DND-41 (cell line): ENCODE measurements around the gene THOC1.
"Not testable (repeated sequence)": the region's sequence is repeated elsewhere in the genome, so short reads cannot be mapped to it uniquely, and the experiment has no call there.

Experiments
- ATAC-seq: fragments of 200-7000 bp; cut with Tn5 transposase; 3 replicates; pipeline ENCODE4 v1.9.1; 2021; ENCODE audit warnings: low read depth; ENCODE audit not compliant: insufficient read depth
- DNase-seq: peaks from one replicate; pipeline ENCODE4 v3.0.0-alpha.2; 2020
- H2AFZ ChIP-seq: 2 replicates; pipeline ENCODE4 v1.6.0; 2012; ENCODE audit warnings: low read depth, low read length
- H3K27ac ChIP-seq: 2 replicates; pipeline ENCODE4 v1.5.1; 2012; ENCODE audit warnings: low read length, inconsistent platforms
- H3K27me3 ChIP-seq: fragments of 200-600 bp; sonication (generic); 2 replicates; pipeline ENCODE4 v1.6.0; 2012; ENCODE audit warnings: low read length, mild to moderate bottlenecking, inconsistent platforms; ENCODE audit not compliant: insufficient read depth, poor library complexity
- H3K36me3 ChIP-seq: 2 replicates; pipeline ENCODE4 v1.5.1; 2012; ENCODE audit warnings: low read length, inconsistent platforms; ENCODE audit not compliant: insufficient read depth
- H3K4me1 ChIP-seq: 2 replicates; pipeline ENCODE4 v1.5.1; 2012; ENCODE audit warnings: mild to moderate bottlenecking, low read length; ENCODE audit not compliant: insufficient read depth
- H3K4me2 ChIP-seq: 2 replicates; pipeline ENCODE4 v1.6.0; 2012; ENCODE audit warnings: mild to moderate bottlenecking, moderate library complexity, low read length, inconsistent platforms; ENCODE audit not compliant: insufficient read depth
- H3K4me3 ChIP-seq, 2 experiments: fragments of 200-600 bp in 1 of 2; shearing (Covaris generic) in 1 of 2; 2 replicates each; pipeline ENCODE4 v1.5.1; 2012 to 2016; ENCODE audit warnings: inconsistent platforms in 2 of 2, low read length in 2 of 2, mild to moderate bottlenecking in 2 of 2, low read depth in 1 of 2, moderate library complexity in 1 of 2
- H3K79me2 ChIP-seq: 2 replicates; pipeline ENCODE4 v1.6.0; 2012; ENCODE audit warnings: low read length, inconsistent platforms; ENCODE audit not compliant: insufficient read depth
- H3K9ac ChIP-seq: 2 replicates; pipeline ENCODE4 v1.6.0; 2012; ENCODE audit warnings: low read depth, mild to moderate bottlenecking, inconsistent platforms, low read length, moderate library complexity
- H3K9me3 ChIP-seq: 2 replicates; pipeline ENCODE4 v1.5.1; 2012; ENCODE audit warnings: low read length, moderate library complexity, mild to moderate bottlenecking, inconsistent platforms; ENCODE audit not compliant: insufficient read depth, severe bottlenecking
- H4K20me1 ChIP-seq: 2 replicates; pipeline ENCODE4 v1.6.0; 2012; ENCODE audit warnings: low read length; ENCODE audit not compliant: insufficient read depth
- EZH2 ChIP-seq: IDR thresholded peaks from 3 replicates; pipeline ENCODE4 v1.6.1; 2012; ENCODE audit warnings: borderline replicate concordance, low read depth, mild to moderate bottlenecking, moderate library complexity, low read length, inconsistent platforms; ENCODE audit not compliant: severe bottlenecking
- TF ChIP-seq, protein P1 (sequence below): IDR thresholded peaks from 2 replicates; pipeline ENCODE4 v1.5.1; 2012; ENCODE audit warnings: borderline replicate concordance, low read length, moderate library complexity, mild to moderate bottlenecking; ENCODE audit not compliant: poor library complexity, severe bottlenecking; ENCODE audit errors: extremely low read depth

Gene THOC1

GRCh38 chr18:295756-296490, 28.1 kb upstream of the THOC1 start:
- Histone ChIP-seq H3K36me3 (no peaks in the 10 kb centered on the region), H2AFZ (no peak overlapping the region), H3K9me3 (no peaks in the 10 kb centered on the region), H4K20me1 (no peaks in the 10 kb centered on the region), H3K27ac (no peak overlapping the region), H3K4me3 (no peak overlapping the region), H3K4me2 (no peak overlapping the region), H3K9ac (no peak overlapping the region), H3K79me2 (no peaks in the 10 kb centered on the region), H3K27me3 (peaks cover 6% of the 10 kb centered on the region), H3K4me1 (no peaks in the 10 kb centered on the region)
- no peak for TF ChIP-seq EZH2
- no peak for ATAC-seq
- DNase-seq = no peak

- Histone ChIP-seq H3K4me2 (no peak overlapping the region), H3K9me3 (no peaks in the 10 kb centered on the region), H3K4me1 (no peaks in the 10 kb centered on the region), H3K27ac (no peak overlapping the region), H3K9ac (no peak overlapping the region), H3K27me3 (peaks cover 6% of the 10 kb centered on the region), H2AFZ (no peak overlapping the region), H3K79me2 (no peaks in the 10 kb centered on the region), H3K4me3 (no peak overlapping the region), H4K20me1 (no peaks in the 10 kb centered on the region), H3K36me3 (no peaks in the 10 kb centered on the region)
- DNase-seq = no peak
- TF ChIP-seq, protein P1, sequence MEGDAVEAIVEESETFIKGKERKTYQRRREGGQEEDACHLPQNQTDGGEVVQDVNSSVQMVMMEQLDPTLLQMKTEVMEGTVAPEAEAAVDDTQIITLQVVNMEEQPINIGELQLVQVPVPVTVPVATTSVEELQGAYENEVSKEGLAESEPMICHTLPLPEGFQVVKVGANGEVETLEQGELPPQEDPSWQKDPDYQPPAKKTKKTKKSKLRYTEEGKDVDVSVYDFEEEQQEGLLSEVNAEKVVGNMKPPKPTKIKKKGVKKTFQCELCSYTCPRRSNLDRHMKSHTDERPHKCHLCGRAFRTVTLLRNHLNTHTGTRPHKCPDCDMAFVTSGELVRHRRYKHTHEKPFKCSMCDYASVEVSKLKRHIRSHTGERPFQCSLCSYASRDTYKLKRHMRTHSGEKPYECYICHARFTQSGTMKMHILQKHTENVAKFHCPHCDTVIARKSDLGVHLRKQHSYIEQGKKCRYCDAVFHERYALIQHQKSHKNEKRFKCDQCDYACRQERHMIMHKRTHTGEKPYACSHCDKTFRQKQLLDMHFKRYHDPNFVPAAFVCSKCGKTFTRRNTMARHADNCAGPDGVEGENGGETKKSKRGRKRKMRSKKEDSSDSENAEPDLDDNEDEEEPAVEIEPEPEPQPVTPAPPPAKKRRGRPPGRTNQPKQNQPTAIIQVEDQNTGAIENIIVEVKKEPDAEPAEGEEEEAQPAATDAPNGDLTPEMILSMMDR = no peak
- TF ChIP-seq EZH2 = no peak
- ATAC-seq = no peak
These were observed 26.7 kb upstream of the THOC1 start for GRCh38 chr18:294566-294965.

DNA sequence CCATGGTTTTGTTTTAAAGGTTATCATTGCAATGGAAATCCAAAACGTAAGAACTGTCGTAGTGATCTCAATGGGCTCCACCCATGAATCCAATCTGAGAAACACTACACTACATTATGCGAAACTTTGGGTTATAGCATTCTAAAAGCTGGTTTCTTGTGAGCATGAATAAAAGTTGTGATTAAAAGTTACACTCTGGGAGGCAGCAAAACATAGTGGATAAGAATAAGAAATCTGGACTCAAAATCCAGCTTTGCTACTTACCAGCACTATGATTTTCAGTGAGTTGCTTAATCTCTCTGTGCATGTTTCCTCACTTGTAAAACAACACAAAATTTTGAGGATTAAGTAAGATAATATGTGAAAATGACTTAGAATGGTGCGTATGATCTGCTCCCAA, 25.7 kb upstream of the THOC1 start:
- Histone ChIP-seq H3K79me2 (no peaks in the 10 kb centered on the region), H3K27ac (no peak overlapping the region), H3K4me2 (no peak overlapping the region), H3K36me3 (no peaks in the 10 kb centered on the region), H3K9ac (no peak overlapping the region), H4K20me1 (no peaks in the 10 kb centered on the region), H3K4me1 (no peaks in the 10 kb centered on the region), H2AFZ (no peak overlapping the region), H3K4me3 (no peak overlapping the region), H3K27me3 (peaks cover 6% of the 10 kb centered on the region), H3K9me3 (no peaks in the 10 kb centered on the region)
- DNase-seq = no peak
- no peak for ATAC-seq
- TF ChIP-seq, protein P1 = no peak
- no peak for TF ChIP-seq EZH2

DNA sequence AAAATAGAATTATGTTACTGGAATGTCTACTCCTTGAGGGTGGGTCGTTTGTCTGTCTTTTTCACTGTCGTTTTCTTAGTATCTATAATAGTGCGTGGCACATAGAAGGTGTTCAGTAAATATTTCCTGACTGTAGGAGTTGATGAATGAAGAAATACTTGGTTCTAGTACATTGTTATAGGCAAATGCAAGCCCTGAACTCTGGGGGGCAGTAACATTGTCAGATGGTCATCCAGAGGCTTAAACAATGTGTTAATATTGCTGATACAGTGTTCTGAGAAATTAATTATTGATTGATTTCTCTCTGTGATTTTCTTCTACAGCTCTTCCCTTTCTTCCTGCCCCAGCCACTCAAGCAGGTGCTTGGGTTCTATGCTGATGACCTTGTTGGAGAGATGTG, 24.4 kb upstream of the THOC1 start:
- no peaks in the 10 kb centered on the region for H3K36me3 ChIP-seq
- H3K4me3 ChIP-seq = no peak overlapping the region
- TF ChIP-seq EZH2 = no peak
- TF ChIP-seq, protein P1 = peak; percentile 11
- H3K79me2 ChIP-seq = no peaks in the 10 kb centered on the region
- ATAC-seq = no peak
- H3K27ac ChIP-seq = no peak overlapping the region
- peaks cover 6% of the 10 kb centered on the region for H3K27me3 ChIP-seq
- H3K9me3 ChIP-seq = no peaks in the 10 kb centered on the region
- no peaks in the 10 kb centered on the region for H3K4me1 ChIP-seq
- H4K20me1 ChIP-seq = no peaks in the 10 kb centered on the region
- H3K4me2 ChIP-seq = no peak overlapping the region
- no peak for DNase-seq
- no peak overlapping the region for H3K9ac ChIP-seq
- no peak overlapping the region for H2AFZ ChIP-seq

GRCh38 chr18:289970-290369, 22.1 kb upstream of the THOC1 start:
- not testable (repeated sequence) for H3K4me3 ChIP-seq, H3K79me2 ChIP-seq, ATAC-seq, H2AFZ ChIP-seq, H3K4me2 ChIP-seq, H4K20me1 ChIP-seq, H3K27me3 ChIP-seq, H3K9me3 ChIP-seq, H3K36me3 ChIP-seq, DNase-seq, H3K4me1 ChIP-seq, H3K9ac ChIP-seq, H3K27ac ChIP-seq
